NB4 (cell line): ENCODE measurements around the gene MACC1.

Source experiments
- MYC ChIP-seq: IDR thresholded peaks from 2 replicates; pipeline ENCODE4 v1.6.1; 2011; ENCODE audit warnings: low read depth, low read length
- POLR2A ChIP-seq: IDR thresholded peaks from 2 replicates; pipeline ENCODE4 v1.6.1; 2011; ENCODE audit warnings: mild to moderate bottlenecking; ENCODE audit not compliant: insufficient read length; ENCODE audit errors: extremely low read depth
- TF ChIP-seq, protein P1 (sequence below): IDR thresholded peaks from one replicate; pipeline ENCODE4 v1.5.1; 2012; ENCODE audit warnings: low read depth, low read length

DNA sequence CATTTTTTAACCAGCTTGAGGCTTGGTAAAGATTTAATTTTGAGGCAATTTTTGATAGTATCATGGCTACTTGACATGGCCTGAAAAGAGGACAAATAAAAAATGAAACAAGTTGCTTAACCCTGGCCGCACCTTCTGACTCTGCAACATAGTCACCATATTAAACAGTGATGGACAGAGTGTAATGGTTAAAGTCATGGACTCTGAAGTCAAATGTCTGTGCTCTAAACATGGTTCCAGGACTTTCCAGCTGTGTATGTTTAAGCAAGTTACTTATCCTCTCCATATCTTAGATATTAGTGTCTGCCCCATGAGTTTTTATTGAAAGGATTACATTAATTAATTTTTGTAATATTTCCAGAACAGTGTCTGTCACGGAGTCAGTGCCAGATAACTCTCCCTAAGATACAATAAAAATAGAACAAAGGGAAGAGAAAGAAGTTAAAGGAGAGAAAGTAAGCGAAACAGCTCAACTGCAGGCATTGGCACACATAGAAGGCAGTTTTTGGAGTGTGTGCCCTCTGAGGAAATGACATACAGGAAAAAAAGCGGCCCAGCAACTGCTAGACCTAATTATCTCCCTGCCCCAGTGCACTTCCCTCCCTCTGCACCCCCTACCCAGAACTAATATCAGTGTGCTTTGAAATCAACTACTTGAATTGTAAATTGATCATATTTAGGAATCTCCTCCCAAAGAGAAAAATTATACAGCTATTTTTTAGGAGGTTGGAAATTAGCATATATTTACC lies 65.3 kb downstream of the MACC1 start:
- TF ChIP-seq, protein P1, sequence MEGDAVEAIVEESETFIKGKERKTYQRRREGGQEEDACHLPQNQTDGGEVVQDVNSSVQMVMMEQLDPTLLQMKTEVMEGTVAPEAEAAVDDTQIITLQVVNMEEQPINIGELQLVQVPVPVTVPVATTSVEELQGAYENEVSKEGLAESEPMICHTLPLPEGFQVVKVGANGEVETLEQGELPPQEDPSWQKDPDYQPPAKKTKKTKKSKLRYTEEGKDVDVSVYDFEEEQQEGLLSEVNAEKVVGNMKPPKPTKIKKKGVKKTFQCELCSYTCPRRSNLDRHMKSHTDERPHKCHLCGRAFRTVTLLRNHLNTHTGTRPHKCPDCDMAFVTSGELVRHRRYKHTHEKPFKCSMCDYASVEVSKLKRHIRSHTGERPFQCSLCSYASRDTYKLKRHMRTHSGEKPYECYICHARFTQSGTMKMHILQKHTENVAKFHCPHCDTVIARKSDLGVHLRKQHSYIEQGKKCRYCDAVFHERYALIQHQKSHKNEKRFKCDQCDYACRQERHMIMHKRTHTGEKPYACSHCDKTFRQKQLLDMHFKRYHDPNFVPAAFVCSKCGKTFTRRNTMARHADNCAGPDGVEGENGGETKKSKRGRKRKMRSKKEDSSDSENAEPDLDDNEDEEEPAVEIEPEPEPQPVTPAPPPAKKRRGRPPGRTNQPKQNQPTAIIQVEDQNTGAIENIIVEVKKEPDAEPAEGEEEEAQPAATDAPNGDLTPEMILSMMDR: no peak
- TF ChIP-seq MYC (no peak), POLR2A (no peak)
